ENCODE data around the gene DDX1. TPM values are rescaled to one million over a fixed set of nuclear protein-coding genes. Genes with fewer than 3 reads are reported as not detected.

Gene DDX1
- total RNA-seq, 2 experiments from 2014 or later, result 136 to 137 TPM

DNA sequence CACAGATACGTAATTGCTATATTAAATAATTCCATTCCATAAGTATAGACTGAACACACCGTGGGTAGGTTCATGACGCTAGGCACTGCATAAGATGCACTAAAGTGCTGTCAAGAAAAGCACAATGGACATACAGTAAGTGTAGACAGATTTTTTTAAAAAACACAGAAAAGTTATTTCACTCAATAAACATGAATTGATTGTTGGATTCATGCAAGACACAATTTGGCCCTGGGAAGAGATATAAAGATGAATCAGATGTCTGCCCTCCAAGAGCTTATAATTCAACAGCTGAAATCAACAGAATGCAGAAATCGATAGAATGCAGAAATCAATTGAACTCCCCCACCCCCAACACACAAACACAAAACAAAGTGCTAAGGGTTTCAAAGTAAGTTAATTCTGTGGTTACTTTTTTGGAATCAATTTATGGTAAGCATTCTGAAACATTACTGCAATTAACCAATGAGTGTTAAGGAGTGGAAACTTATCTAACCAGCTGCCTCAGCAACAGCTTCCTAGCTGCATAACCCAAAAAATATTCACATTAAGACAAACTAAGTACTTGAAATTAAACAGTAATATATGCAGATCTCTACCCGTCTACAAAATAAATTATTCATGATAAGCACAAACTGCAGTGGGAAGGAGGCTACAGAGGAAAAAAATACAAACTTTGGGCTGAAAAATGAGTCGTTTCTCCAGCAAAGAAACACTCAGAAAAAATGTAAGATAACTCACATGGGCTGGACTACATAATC is 32.1 kb upstream of the DDX1 start:
- Mint-ChIP-seq H3K9me3 (no peaks in the 10 kb centered on the region), H3K4me1 (peaks cover 19% of the 10 kb centered on the region), H3K27me3 (no peaks in the 10 kb centered on the region), H3K36me3 (no peaks in the 10 kb centered on the region), H3K4me3 (peak overlapping the region; percentile 98), H3K27ac (no peak overlapping the region)
- no peak for DNase-seq

DNA sequence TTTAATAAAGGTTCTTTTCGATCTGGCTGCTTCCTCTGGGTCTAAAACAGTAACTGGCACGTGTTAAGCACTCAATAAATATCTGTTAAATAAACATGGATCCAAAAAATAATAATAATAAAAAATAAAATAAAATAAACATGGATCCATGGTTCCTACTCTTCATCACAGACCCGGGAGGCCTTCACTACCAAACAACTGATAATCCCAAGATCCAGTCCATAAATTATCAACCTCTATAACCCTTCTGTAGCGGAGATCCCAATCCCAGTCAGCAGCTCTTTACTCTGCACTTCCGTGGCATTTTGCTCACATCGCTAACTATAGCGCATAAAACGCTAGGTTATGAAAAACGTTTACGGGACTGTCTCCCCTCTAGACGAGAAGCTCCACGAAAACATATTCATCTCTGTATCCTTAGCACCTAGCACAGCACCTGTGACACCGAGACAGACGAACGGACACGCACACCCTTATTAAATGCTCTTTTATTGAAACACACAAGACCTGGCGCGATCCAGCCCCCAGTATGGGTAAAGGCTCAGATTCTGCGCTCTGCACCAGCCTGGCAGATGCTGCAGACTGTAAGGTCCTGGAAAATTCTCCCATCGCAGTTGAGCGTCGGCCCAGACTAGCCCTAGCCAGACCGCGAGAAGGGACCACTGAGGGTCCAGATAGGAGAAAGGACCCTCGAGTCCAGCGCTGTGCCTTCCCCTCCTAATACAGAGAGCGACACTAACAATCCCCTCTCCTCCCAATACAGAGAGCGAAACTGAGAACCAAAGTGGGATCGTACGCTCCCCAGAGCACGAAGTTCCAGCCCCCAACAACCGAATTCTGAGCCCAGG is 31.3 kb upstream of the DDX1 start:
- DNase-seq, result peak; percentile 16
- Mint-ChIP-seq H3K27me3 (peaks cover under 1% of the 10 kb centered on the region), H3K9me3 (no peaks in the 10 kb centered on the region), H3K4me3 (peak overlapping the region; percentile 98), H3K4me1 (peaks cover 19% of the 10 kb centered on the region), H3K36me3 (no peaks in the 10 kb centered on the region), H3K27ac (peak overlapping the region; percentile 95)

DNA sequence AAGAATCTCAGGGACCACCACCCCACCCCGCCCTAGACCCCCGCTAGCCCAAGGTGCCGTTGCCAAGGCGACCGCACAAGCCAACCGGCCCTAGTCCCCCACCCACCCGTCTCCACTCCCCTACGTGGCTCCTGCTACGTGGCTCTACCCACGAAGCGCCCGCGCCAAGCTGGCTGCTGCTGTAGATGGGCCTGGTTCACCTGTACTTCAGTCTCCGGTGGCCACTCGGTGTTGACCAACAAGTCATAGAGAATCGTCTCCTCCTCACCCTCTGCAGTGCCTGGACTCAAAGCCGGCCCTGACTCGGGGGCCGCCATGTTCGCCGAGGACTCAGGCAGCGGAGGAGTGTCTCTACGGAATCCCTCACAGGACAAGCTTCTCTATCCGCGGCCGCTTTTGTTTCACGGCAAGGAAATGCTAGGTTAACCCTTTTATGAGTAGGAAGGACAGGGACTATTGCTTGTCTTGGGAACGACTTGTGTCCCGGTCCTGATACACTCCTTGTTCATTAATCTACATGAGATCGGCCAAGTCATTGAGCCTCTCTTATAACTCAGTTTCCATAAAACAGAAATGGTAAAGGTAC is 30.6 kb upstream of the DDX1 start, which contains the start of gene NBAS:
Gene NBAS, minus strand, starts transcription at position 347 of the 586 bp plus-strand sequence. Its CDS starts 30 bp downstream, at position 317.
- Mint-ChIP-seq H3K36me3 (no peaks in the 10 kb centered on the region), H3K27me3 (peaks cover 4% of the 10 kb centered on the region), H3K4me1 (peaks cover 19% of the 10 kb centered on the region), H3K27ac (peak within 1 kb of the TSS; percentile 95), H3K9me3 (no peaks in the 10 kb centered on the region), H3K4me3 (peak within 1 kb of the TSS; percentile 98)
- DNase-seq, result peak; percentile 78

DNA sequence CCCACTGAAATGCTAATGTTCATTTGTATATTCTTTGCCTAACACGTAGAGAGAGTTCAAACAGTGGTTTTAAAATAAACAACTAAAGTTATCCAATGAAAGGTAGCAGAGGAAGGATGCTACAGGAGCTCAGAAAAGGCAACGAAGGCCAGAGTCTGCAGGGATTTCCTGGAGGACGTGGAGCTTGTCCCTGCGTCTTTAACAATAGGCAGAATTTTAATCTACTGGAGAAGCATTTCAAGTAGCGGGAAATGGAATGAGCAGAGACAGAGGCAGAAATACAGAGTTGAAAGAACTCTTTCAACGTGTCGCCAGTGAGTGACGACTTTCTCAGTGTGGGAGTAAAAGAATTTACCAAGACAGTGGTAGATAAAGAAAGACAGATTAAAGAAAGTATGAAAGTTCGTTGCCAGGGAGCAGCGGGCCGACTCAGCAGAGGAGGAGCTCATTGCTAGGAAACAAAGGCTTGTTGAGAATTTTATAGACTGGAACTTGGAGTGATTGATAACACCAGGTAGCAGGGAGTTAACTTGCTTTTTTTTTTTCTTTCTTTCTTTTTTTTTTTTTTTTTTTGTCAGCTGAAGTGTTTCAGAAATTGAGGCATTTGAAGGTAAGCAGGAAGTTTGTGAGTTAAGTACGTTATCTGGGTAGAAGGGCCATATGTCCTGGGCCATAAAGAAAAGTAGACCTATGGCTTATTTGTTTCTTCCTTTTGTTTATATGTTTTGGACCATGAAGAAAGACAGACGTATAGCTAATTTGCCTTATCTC is 29.9 kb upstream of the DDX1 start:
- peaks cover 19% of the 10 kb centered on the region for H3K4me1 Mint-ChIP-seq
- H3K4me3 Mint-ChIP-seq, result peak overlapping the region; percentile 98
- peaks cover 4% of the 10 kb centered on the region for H3K27me3 Mint-ChIP-seq
- DNase-seq, result peak; percentile 18
- H3K27ac Mint-ChIP-seq, result peak overlapping the region; percentile 95
- no peaks in the 10 kb centered on the region for H3K36me3 Mint-ChIP-seq
- no peaks in the 10 kb centered on the region for H3K9me3 Mint-ChIP-seq

DNA sequence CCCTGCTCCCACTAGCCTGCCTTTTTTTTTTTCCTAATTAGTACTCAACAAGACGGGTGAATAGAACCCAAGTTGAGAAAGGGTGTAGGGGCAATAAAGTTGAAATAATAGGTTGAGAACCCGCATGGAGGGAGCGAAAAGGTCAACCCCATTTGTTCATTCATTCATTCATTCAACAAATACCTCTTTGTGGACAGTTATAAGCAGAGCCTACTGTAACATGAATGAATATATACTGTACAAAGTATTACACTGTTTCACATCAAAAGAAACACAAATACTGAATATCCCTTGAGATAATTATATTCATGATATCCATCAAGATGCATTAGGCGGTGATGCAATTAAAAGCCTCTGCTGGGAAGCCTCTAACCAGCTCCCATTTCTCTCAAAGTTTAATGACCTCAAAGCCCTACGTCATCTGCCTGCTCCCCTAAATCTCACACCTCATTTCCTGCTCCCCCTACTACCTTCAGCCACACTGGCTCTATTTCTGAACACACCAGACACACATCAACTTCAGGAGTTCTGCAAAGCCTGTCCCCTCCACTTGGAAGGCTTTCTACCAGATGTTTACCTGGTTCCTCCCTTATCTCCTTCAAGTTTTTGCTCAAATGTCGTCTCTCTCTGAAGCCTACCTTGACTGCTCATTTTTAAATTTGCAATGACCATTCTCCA is 29.2 kb upstream of the DDX1 start:
- Mint-ChIP-seq H3K9me3 (no peaks in the 10 kb centered on the region), H3K36me3 (no peaks in the 10 kb centered on the region), H3K4me3 (peak overlapping the region; percentile 98), H3K27ac (peak overlapping the region; percentile 95), H3K27me3 (peaks cover 4% of the 10 kb centered on the region), H3K4me1 (peaks cover 19% of the 10 kb centered on the region)
- DNase-seq, result no peak

DNA sequence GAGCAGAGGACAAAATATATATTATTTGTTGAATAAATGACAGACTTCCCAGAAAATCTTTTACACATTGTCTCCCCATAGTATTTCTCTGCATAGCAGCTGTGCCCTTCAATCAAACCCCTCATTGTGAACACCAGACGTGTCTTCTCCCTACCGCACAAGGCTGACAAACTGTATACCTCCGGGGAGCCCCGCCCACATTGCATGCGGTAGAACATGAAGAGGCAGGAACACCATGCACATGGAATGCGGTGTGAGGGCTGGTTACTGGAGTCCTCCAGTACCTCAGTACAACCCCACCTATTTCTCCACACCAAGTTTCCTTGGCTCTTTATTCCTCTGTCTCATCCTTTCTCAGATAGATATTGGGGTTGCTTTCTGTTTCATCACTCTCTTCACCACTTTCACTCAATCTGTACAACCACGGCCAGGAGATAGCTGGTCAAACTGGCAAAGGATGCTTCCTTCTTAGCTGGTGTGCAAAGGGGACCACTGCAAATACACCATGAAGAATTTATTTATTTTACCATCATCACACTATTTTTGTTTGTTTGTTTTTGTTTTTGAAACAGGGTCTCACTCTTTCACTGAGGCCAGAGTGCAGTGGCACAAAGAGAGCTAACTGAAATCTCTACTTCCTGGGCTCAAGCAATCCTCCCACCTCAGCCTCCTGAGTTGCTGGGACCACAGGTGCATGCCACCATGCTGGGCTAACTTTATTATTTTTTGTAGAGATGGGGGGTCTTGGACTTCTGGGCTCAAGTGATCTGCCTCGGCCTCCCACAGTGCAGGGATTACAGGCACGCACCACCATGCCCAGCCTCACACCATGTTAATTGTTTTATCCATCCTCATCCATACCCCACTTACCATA is 28.2 kb upstream of the DDX1 start:
- Mint-ChIP-seq H3K36me3 (no peaks in the 10 kb centered on the region), H3K4me1 (peaks cover 16% of the 10 kb centered on the region), H3K27ac (no peak overlapping the region), H3K9me3 (no peaks in the 10 kb centered on the region), H3K27me3 (peaks cover 4% of the 10 kb centered on the region), H3K4me3 (no peak overlapping the region)
- no peak for DNase-seq

DNA sequence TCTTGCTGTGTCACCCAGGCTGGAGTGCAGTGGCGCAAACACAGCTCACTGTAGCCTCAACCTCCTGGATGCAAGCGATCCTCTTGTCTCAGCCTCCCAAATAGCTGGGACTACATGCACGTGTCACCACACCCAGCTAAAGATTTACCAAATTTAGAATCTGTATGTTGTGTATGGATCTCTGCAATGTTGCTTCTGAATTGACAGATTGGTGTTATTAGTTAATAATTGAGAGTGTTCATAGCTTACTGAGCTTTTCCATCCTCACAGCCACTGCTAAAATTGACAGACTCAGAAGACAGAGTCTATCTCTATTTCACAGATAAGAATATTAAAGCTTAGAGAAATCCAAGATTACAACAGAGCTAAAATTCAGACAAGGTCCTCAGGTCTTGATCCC is 26.3 kb upstream of the DDX1 start:
- H3K4me3 Mint-ChIP-seq, result no peak overlapping the region
- H3K27ac Mint-ChIP-seq, result no peak overlapping the region
- no peaks in the 10 kb centered on the region for H3K9me3 Mint-ChIP-seq
- peaks cover 8% of the 10 kb centered on the region for H3K27me3 Mint-ChIP-seq
- H3K36me3 Mint-ChIP-seq, result no peaks in the 10 kb centered on the region
- peaks cover 6% of the 10 kb centered on the region for H3K4me1 Mint-ChIP-seq
- no peak for DNase-seq

DNA sequence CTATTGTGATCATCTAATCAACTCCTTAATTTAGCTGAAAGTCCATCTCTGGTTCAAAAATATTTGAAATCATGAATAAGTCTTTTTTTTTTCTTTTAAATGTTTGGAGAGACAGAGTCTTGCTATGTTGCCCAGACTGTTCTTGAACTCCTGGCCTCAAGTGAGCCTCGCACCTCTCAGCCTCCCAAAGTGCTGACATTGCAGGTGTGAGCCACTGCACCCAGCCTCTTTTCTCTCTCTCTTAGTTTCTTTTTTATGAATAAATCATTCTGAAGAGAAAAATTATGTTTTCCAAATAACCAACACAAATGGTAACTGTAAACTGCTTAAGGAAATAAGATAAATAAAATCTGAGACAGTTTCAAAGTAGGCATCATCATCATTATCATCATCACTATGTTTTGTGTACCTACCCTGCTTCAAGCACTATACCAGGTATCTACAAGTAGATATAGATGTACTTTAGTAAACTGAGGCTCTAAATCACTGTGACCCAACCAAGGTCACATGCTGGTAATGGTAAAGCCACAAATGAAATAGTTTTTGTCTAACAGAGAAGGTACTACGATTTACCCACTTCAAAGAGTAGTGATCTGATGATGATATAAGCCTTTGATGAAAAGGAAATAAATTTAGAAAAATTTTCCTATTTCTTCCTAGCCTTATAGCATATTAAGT is 25.5 kb upstream of the DDX1 start:
- Mint-ChIP-seq H3K36me3 (no peaks in the 10 kb centered on the region), H3K4me3 (no peak overlapping the region), H3K4me1 (peaks cover 6% of the 10 kb centered on the region), H3K27me3 (peaks cover 8% of the 10 kb centered on the region), H3K27ac (no peak overlapping the region), H3K9me3 (no peaks in the 10 kb centered on the region)
- no peak for DNase-seq

DNA sequence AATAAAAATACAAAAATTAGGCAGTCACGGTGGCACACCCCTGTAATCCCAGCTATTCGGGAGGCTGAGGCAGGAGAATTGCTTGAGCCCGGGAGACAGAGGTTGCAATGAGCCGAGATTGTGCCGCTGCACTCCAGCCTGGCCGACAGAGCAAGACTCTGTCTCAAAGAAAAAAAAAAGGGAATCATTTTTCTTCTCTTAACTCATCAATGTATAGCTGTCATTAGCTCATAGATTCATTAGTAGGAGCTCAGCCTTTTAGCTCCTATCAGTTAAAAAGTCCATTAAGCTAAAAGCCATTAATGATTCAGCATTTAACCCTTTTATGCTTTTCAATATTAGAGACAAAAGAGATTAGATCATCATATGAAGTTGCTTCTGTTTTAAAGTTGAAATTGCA is 24.8 kb upstream of the DDX1 start:
- Mint-ChIP-seq H3K4me3 (no peak overlapping the region), H3K27me3 (peaks cover 8% of the 10 kb centered on the region), H3K36me3 (no peaks in the 10 kb centered on the region), H3K4me1 (peaks cover 3% of the 10 kb centered on the region), H3K27ac (no peak overlapping the region), H3K9me3 (no peaks in the 10 kb centered on the region)
- no peak for DNase-seq

DNA sequence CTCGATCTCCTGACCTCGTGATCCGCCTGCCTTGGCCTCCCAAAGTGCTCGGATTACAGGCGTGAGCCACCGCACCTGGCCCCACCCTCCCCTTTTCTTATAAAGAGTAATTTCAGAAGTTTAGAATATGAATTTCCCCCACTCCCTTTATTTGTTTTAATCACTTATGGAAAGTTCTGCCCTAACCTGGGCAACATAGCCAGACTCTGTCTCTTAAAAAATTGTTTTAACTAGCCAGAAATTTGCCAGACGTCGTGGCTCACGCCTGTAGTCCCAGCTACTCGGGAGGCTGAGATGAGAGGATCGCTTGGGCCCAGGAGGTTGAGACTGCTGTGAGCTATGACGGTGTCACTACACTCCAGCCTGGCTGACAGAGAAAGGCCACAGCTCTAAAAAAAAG is 22.8 kb upstream of the DDX1 start:
- H3K9me3 Mint-ChIP-seq, result no peaks in the 10 kb centered on the region
- no peaks in the 10 kb centered on the region for H3K4me1 Mint-ChIP-seq
- H3K27me3 Mint-ChIP-seq, result peaks cover 8% of the 10 kb centered on the region
- no peak overlapping the region for H3K4me3 Mint-ChIP-seq
- H3K27ac Mint-ChIP-seq, result no peak overlapping the region
- no peaks in the 10 kb centered on the region for H3K36me3 Mint-ChIP-seq
- no peak for DNase-seq

DNA sequence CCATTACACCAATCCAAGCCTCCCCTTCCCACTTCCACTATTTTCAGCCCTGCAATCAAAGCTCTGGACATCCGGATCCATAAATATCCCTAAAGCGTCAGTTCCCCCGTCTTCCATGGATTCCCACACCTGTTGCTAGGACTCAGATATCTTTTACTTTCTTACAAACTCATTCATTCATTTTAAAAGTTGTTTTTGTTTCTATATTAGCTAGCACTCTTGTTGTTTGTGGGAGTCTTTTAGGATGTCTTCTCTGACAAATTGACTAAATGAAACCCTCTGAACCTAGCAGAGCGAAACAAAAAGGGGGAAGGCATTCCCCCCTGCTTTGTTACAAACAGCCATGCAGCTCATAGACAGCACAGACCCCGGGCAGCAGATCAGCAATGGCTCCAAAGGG is 21.6 kb upstream of the DDX1 start:
- Mint-ChIP-seq H3K4me1 (no peaks in the 10 kb centered on the region), H3K36me3 (no peaks in the 10 kb centered on the region), H3K27ac (no peak overlapping the region), H3K9me3 (no peaks in the 10 kb centered on the region), H3K27me3 (peaks cover 8% of the 10 kb centered on the region), H3K4me3 (no peak overlapping the region)
- DNase-seq, result no peak

DNA sequence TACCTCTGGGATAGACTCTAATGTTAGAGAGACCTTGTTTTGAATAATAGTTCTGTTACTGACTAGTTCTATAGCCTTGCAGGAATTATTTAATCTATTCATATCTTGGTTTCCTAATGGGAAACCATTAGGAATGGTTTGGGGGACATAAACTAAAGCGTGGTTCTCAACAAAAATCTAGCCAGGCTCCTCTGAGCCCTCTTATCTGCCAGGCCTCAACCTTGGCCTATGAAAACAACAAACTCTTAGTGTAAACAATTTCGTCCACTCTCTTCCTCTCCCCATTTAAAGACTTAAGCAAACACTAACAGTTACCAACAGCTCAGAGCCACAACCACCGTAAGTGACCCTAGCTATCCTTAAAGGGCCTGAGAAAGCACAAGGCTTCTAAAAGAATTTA is 19.9 kb upstream of the DDX1 start:
- Mint-ChIP-seq H3K9me3 (no peaks in the 10 kb centered on the region), H3K36me3 (no peaks in the 10 kb centered on the region), H3K4me1 (no peaks in the 10 kb centered on the region), H3K27me3 (peaks cover 4% of the 10 kb centered on the region), H3K4me3 (no peak overlapping the region), H3K27ac (no peak overlapping the region)
- DNase-seq, result no peak

DNA sequence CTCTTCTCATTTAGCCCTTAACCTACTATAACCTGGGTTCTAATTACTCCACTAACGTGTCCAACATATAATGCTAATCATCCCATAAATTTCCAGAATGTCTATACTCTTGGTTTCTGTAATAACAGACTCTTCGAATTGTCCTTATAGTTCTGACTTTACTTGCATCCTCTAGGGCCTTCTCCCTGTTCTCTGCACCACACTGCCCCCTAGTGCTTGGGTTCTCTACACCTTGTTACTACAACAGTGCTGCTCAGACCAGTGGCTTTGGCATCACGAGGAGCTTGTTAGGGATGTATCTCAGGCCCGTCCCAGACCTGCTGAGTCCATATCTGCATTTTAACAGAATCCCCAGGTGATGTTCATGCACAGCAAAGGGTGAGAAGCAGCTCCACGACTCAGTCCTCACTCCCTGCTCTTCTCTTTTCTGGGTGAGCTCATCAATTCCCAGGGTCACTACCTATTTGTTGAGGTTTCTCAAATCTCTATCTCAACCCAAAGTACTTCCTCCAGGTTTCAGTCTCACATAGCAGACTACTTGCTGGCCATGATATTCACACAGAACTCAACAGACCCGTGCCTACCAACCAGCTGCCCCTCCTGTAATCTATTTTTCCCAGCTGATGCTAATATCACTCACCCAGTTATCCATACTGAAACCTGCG is 14.5 kb upstream of the DDX1 start:
- peak; percentile 77 for DNase-seq
- H3K27ac Mint-ChIP-seq, result no peak overlapping the region
- H3K27me3 Mint-ChIP-seq, result peaks cover 3% of the 10 kb centered on the region
- no peaks in the 10 kb centered on the region for H3K9me3 Mint-ChIP-seq
- H3K4me1 Mint-ChIP-seq, result no peaks in the 10 kb centered on the region
- H3K4me3 Mint-ChIP-seq, result no peak overlapping the region
- no peaks in the 10 kb centered on the region for H3K36me3 Mint-ChIP-seq
